Amniotic stem cell (primary cell): Measurements from ENCODE around the gene AIPL1.
"Not testable (repeated sequence)": the region's sequence is repeated elsewhere in the genome, so short reads cannot be mapped to it uniquely, and the experiment has no call there.

ENCODE experiments used
- DNase-seq: peaks from one replicate; lab custom pipeline; 2025; lab: John Stamatoyannopoulos, UW

AIPL1 gene, protein sequence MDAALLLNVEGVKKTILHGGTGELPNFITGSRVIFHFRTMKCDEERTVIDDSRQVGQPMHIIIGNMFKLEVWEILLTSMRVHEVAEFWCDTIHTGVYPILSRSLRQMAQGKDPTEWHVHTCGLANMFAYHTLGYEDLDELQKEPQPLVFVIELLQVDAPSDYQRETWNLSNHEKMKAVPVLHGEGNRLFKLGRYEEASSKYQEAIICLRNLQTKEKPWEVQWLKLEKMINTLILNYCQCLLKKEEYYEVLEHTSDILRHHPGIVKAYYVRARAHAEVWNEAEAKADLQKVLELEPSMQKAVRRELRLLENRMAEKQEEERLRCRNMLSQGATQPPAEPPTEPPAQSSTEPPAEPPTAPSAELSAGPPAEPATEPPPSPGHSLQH

GRCh38 chr17:6435051-6435450, at the start of gene AIPL1:
TSS of gene AIPL1 (minus strand) at chr17:6435121. CDS start at chr17:6435104, 17 bp downstream.
- DNase-seq: no peak

- DNase-seq: no peak
These were observed 48.6 kb upstream of the AIPL1 start for GRCh38 chr17:6483507-6483906.

- not testable (repeated sequence) for DNase-seq
These were observed 47.9 kb upstream of the AIPL1 start for GRCh38 chr17:6482796-6483195.

- DNase-seq: no peak
These were observed 47.2 kb upstream of the AIPL1 start for GRCh38 chr17:6482105-6482455.

DNA sequence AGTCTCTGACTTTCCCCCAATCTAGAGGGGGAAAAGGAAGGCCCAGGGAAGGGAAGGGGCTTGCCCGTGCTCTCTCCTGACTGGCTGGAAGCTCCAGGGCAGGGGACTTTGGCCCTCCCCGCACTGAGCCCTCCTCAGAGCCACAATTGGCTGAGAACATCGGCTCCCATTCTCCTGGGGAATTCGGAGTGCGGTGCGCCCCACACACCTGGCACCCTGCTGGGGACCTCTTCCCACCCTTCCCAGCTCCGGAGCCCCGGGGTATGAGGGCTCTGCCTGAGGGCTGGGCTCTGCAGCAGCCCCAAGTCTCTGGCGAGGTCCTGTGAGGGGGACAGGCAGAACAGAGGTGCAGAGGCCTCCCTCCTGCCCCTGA, 45.4 kb upstream of the AIPL1 start:
- no peak for DNase-seq

GRCh38 chr17:6479622-6480302, 44.8 kb upstream of the AIPL1 start:
- DNase-seq: no peak

- no peak for DNase-seq
These were observed 43.6 kb upstream of the AIPL1 start for GRCh38 chr17:6478486-6478885.

GRCh38 chr17:6477831-6478383, 43.0 kb upstream of the AIPL1 start:
- DNase-seq: no peak

- no peak for DNase-seq
These were observed 41.9 kb upstream of the AIPL1 start for GRCh38 chr17:6476810-6477179.

GRCh38 chr17:6476076-6476809, 41.3 kb upstream of the AIPL1 start:
- no peak for DNase-seq

- no peak for DNase-seq
These were observed 40.5 kb upstream of the AIPL1 start for GRCh38 chr17:6475411-6475810.

GRCh38 chr17:6474906-6475305, 40.0 kb upstream of the AIPL1 start:
- no peak for DNase-seq

- no peak for DNase-seq
These were observed 39.5 kb upstream of the AIPL1 start for GRCh38 chr17:6474376-6474775.

- DNase-seq: peak; percentile 5
These were observed 38.3 kb upstream of the AIPL1 start for GRCh38 chr17:6473128-6473767.

GRCh38 chr17:6472517-6472916, 37.6 kb upstream of the AIPL1 start:
- DNase-seq: no peak

- DNase-seq: peak; percentile 28
These were observed 36.9 kb upstream of the AIPL1 start for GRCh38 chr17:6471531-6472465.

GRCh38 chr17:6470751-6471521, 36.0 kb upstream of the AIPL1 start:
- DNase-seq: no peak

DNA sequence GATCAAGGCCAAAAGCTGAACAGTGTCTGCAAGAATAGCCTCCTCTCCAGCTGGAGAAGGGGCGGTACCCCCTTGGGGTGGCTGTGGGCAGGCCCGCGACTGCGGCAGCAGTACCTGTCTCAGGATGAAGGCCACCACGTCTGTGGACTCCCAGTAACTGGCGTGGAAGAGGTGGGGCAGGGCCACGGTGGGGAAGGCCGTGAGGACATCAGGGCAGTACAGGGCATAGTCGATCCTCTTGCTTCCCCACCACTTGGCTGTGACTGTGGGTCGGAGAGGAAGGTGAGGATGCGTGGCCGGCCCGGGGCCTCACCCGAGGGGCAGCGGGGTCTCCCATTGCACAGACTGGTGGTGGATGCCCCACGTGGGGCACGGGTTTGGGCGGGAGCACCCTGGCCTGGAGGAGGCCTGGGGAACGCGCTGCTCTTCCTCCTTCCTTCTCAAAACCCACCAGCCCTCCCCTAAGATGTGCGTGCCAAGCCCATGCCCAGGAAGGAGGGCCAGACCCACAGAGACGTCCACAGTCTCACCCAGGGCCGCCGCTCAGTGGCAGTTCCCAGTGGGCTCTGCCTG, 35.3 kb upstream of the AIPL1 start:
- DNase-seq: no peak

- no peak for DNase-seq
These were observed 33.3 kb upstream of the AIPL1 start for GRCh38 chr17:6468051-6468790.
